HCT116 (cell line): ENCODE data around the gene CHST5. TPM values are rescaled to one million over a fixed set of nuclear protein-coding genes. Genes with fewer than 3 reads are reported as not detected.
A peak's percentile ranks its signal among the peaks of the same experiment; 100 is the strongest.

Experiments
- ATAC-seq: fragments of 200-7000 bp; cut with Tn5 transposase; 2 replicates; pipeline ENCODE4 v1.9.1; 2020; ENCODE audit warnings: mild to moderate bottlenecking, moderate library complexity
- BruUV-seq: library from RNA; stranded (reverse); fragments of 400-500 nt; replicated peaks from 2 replicates; lab custom pipeline; 2021; lab: Mats Ljungman, UMichigan
- CTCF ChIA-PET: fragments of 300-600 bp; sonication (Branson Sonifier 250); formaldehyde crosslinking; loops from one replicate; lab custom pipeline; 2021; ENCODE audit warnings: antibody characterized with exemption; lab: Charles Lee
- POLR2A ChIA-PET: fragments of 300-600, 350-600 bp; sonication (Branson Sonifier 250); formaldehyde crosslinking; loops from one replicate; lab custom pipeline; 2021; ENCODE audit warnings: antibody characterized with exemption; lab: Charles Lee
- RAD21 ChIA-PET, 2 experiments: fragments of 300-600 bp; sonication (Branson Sonifier 250); formaldehyde crosslinking; loops; one replicate each; lab custom pipeline; 2023; ENCODE audit warnings: low total read pairs in 2 of 2; ENCODE audit not compliant: uncharacterized antibody in 2 of 2, unreplicated experiment in 2 of 2, low non-redundant PET in 1 of 2; lab: Charles Lee
- DNase-seq: peaks from one replicate; pipeline ENCODE4 v3.0.0-alpha.2; 2010; ENCODE audit warnings: low read depth, low spot score
- H2AFZ ChIP-seq: fragments of 200-600 bp; shearing (Covaris generic), sonication (generic); 2 replicates; pipeline ENCODE4 v1.6.1; 2017; ENCODE audit warnings: low read depth, mixed run types, mixed read lengths, antibody characterized with exemption, low read length; ENCODE audit not compliant: poor library complexity, severe bottlenecking
- H3K27ac ChIP-seq: 2 replicates; pipeline ENCODE4 v1.5.1; 2012; ENCODE audit warnings: low read depth, low read length
- H3K27me3 ChIP-seq: fragments of 200-600 bp; sonication (generic); 2 replicates; pipeline ENCODE4 v1.6.1; 2016; ENCODE audit warnings: mixed run types, low read length, mixed read lengths; ENCODE audit not compliant: insufficient read depth
- H3K36me3 ChIP-seq, 2 experiments: fragments of 200-500 bp in 1 of 2; fragments of 200-600 bp in 1 of 2; sonication (Bioruptor generic) in 1 of 2; sonication (generic) in 1 of 2; 2 replicates each; pipeline versions ENCODE4 v1.5.1 to v1.6.1; 2014 to 2016; ENCODE audit warnings: low read length in 2 of 2, inconsistent platforms in 1 of 2, mixed read lengths in 1 of 2, mixed run types in 1 of 2; ENCODE audit not compliant: insufficient read depth in 2 of 2, control insufficient read depth in 1 of 2
- H3K4me1 ChIP-seq, 2 experiments: fragments of 200-600 bp in 1 of 2; sonication (generic) in 1 of 2; 2 replicates each; pipeline versions ENCODE4 v1.5.1 to v1.6.1; 2012 to 2017; ENCODE audit warnings: low read length in 2 of 2, inconsistent platforms in 1 of 2, mild to moderate bottlenecking in 1 of 2, mixed read lengths in 1 of 2, mixed run types in 1 of 2, moderate library complexity in 1 of 2; ENCODE audit not compliant: insufficient read depth in 2 of 2, control insufficient read depth in 1 of 2
- H3K4me2 ChIP-seq: fragments of 200-600 bp; sonication (generic); 2 replicates; pipeline ENCODE4 v1.6.1; 2017; ENCODE audit warnings: mixed run types, low read length, mixed read lengths
- H3K4me3 ChIP-seq, 2 experiments: fragments of 200-600 bp in 1 of 2; sonication (generic) in 1 of 2; replicated peaks in 1 of 2; 2 replicates each; pipeline ENCODE4 v1.5.1; 2011 to 2016; ENCODE audit warnings: low read length in 2 of 2, control low read depth in 1 of 2, low read depth in 1 of 2, mild to moderate bottlenecking in 1 of 2, mixed read lengths in 1 of 2, mixed run types in 1 of 2
- H3K79me2 ChIP-seq: fragments of 200-600 bp; sonication (generic); 2 replicates; pipeline ENCODE4 v1.6.1; 2017; ENCODE audit warnings: mild to moderate bottlenecking, mixed run types, low read length, moderate library complexity, mixed read lengths; ENCODE audit not compliant: insufficient read depth
- H3K9ac ChIP-seq: fragments of 200-600 bp; sonication (generic); 2 replicates; pipeline ENCODE4 v1.6.1; 2016; ENCODE audit warnings: low read length, mixed read lengths
- H3K9me2 ChIP-seq: fragments of 200-600 bp; sonication (generic), shearing (Covaris generic); 2 replicates; pipeline ENCODE4 v1.6.1; 2017; ENCODE audit warnings: mixed run types, mild to moderate bottlenecking, moderate library complexity; ENCODE audit not compliant: insufficient read depth
- H3K9me3 ChIP-seq, 2 experiments: fragments of 200-500 bp in 1 of 2; fragments of 200-600 bp in 1 of 2; sonication (Bioruptor generic) in 1 of 2; sonication (generic) in 1 of 2; 2 replicates each; pipeline ENCODE4 v1.6.1; 2014 to 2017; ENCODE audit warnings: low read length in 2 of 2, mixed read lengths in 2 of 2, inconsistent platforms in 1 of 2, low read depth in 1 of 2, mild to moderate bottlenecking in 1 of 2, mixed run types in 1 of 2, moderate library complexity in 1 of 2; ENCODE audit not compliant: control insufficient read depth in 1 of 2, insufficient read depth in 1 of 2
- H4K20me1 ChIP-seq: fragments of 200-600 bp; sonication (generic), shearing (Covaris generic); 2 replicates; pipeline ENCODE4 v1.6.1; 2017; ENCODE audit warnings: mixed run types, mild to moderate bottlenecking, moderate library complexity; ENCODE audit not compliant: insufficient read depth
- CEBPB ChIP-seq: IDR thresholded peaks from 2 replicates; pipeline ENCODE4 v1.6.1; 2012; ENCODE audit warnings: low read depth
- ELF1 ChIP-seq: IDR thresholded peaks from 2 replicates; pipeline ENCODE4 v1.6.1; 2012; ENCODE audit warnings: low read depth, borderline replicate concordance
- EZH2 ChIP-seq: fragments of 200-600 bp; sonication (generic); IDR thresholded peaks from 2 replicates; pipeline ENCODE4 v1.6.1; 2017; ENCODE audit warnings: antibody characterized with exemption, mixed run types
- EZH2phosphoT487 ChIP-seq: fragments of 200-600 bp; IDR thresholded peaks from 2 replicates; pipeline ENCODE4 v1.6.1; 2018; ENCODE audit warnings: antibody characterized with exemption, borderline replicate concordance
- FOSL1 ChIP-seq: IDR thresholded peaks from 2 replicates; pipeline ENCODE4 v1.6.1; 2012; ENCODE audit warnings: low read depth
- POLR2A ChIP-seq: IDR thresholded peaks from 2 replicates; pipeline ENCODE4 v1.7.0; 2011; ENCODE audit warnings: borderline replicate concordance; ENCODE audit not compliant: insufficient read depth, insufficient read length; ENCODE audit errors: extremely low read depth
- POLR2AphosphoS5 ChIP-seq: IDR thresholded peaks from 2 replicates; pipeline ENCODE4 v1.6.1; 2011; ENCODE audit warnings: mild to moderate bottlenecking, low read depth, low read length, moderate library complexity
- REST ChIP-seq: IDR thresholded peaks from 2 replicates; pipeline ENCODE4 v1.6.1; 2012; ENCODE audit warnings: low read depth
- SIN3A ChIP-seq: IDR thresholded peaks from 2 replicates; pipeline ENCODE4 v1.6.1; 2012; ENCODE audit warnings: low read depth
- SP1 ChIP-seq: IDR thresholded peaks from 2 replicates; pipeline ENCODE4 v1.6.1; 2012; ENCODE audit warnings: low read depth
- SRF ChIP-seq: IDR thresholded peaks from 2 replicates; pipeline ENCODE4 v1.6.1; 2012; ENCODE audit warnings: low read depth
- YY1 ChIP-seq: IDR thresholded peaks from 2 replicates; pipeline ENCODE4 v1.6.1; 2011; ENCODE audit warnings: low read length, low read depth, moderate library complexity, mild to moderate bottlenecking; ENCODE audit not compliant: insufficient replicate concordance; ENCODE audit errors: extremely low read depth
- ZBTB33 ChIP-seq: IDR thresholded peaks from 2 replicates; pipeline ENCODE4 v1.6.1; 2011; ENCODE audit warnings: mild to moderate bottlenecking, low read length, moderate library complexity; ENCODE audit not compliant: insufficient replicate concordance; ENCODE audit errors: extremely low read depth
- ZFX ChIP-seq: fragments of 450-650 bp; IDR thresholded peaks from 2 replicates; pipeline ENCODE4 v1.6.1; 2017
- intact Hi-C: fragments of 100-400 bp; cut with micrococcal nuclease; formaldehyde crosslinking; loops from 2 replicates; pipeline ENCODE4 v1.10.0; 2022
- total RNA-seq: library from RNA; stranded (reverse); gene quantifications from one replicate; pipeline ENCODE4 v1.2.1, GENCODE V29; 2021; ENCODE audit not compliant: unreplicated experiment

CHST5 gene
- total RNA-seq, 1 experiment from 2014 or later: 0.32 TPM

GRCh38 chr16:75558846-75559401 is 23.0 kb upstream of the CHST5 start:
- Histone ChIP-seq H3K27ac (no peak overlapping the region), H3K9ac (no peak overlapping the region), H3K9me2 (no peaks in the 10 kb centered on the region), H3K79me2 (no peaks in the 10 kb centered on the region), H3K27me3 (no peaks in the 10 kb centered on the region), H4K20me1 (no peaks in the 10 kb centered on the region), H3K4me2 (no peak overlapping the region), H2AFZ (no peak overlapping the region), H3K36me3 (no peaks in the 10 kb centered on the region; a peak in 1 of 4 replicates), H3K4me1 (peaks cover 10 to 21% of the 10 kb centered on the region in 2 experiments; a peak in 3 of 4 replicates)
- no peak for DNase-seq
- ATAC-seq: no peak
- intact Hi-C loops: loop anchor here (5.0 kb wide), 1 partner anchor 63 kb away; the partner anchor contains the start of gene ADAT1
- ChIA-PET RAD21 (no interaction called here), POLR2A (no interaction called here), CTCF (no interaction called here)
- no TSS peak for BruUV-seq
- no peak for TF ChIP-seq POLR2AphosphoS5
- TF ChIP-seq FOSL1: no peak
- TF ChIP-seq CEBPB: no peak
- TF ChIP-seq, all 23 proteins: peak for 0
- H3K4me3 ChIP-seq: no peak overlapping the region
- H3K9me3 ChIP-seq: no peaks in the 10 kb centered on the region

GRCh38 chr16:75556431-75556950 is 20.6 kb upstream of the CHST5 start:
- peak overlapping the region; percentile 34; the same call in 1 of the 2 replicates for H3K27ac ChIP-seq
- intact Hi-C loops: loop anchor here (5.0 kb wide), 1 partner anchor 66 kb away; the partner anchor contains the start of gene ADAT1
- H3K4me3 ChIP-seq: peak overlapping the region; percentile 80 to 86
- peak; percentile 47 for TF ChIP-seq POLR2A
- no peak for TF ChIP-seq ZFX
- TF ChIP-seq EZH2: no peak
- no peak for TF ChIP-seq CEBPB
- TF ChIP-seq ZBTB33: no peak
- 0 out of 2 replicates have a peak, but pooled peaks have one; percentile 7 for TF ChIP-seq SIN3A
- no peak for TF ChIP-seq REST
- no peak for TF ChIP-seq ELF1
- peak; percentile 2; the same call in 1 of the 2 replicates for TF ChIP-seq SP1
- no peak for TF ChIP-seq YY1
- TF ChIP-seq EZH2phosphoT487: no peak
- no peak for TF ChIP-seq SRF

More at GRCh38 chr16:75556431-75556950, 20.6 kb upstream of the CHST5 start:
- Histone ChIP-seq H3K36me3 (no peaks in the 10 kb centered on the region; a peak in 1 of 4 replicates), H2AFZ (no peak overlapping the region), H3K4me1 (peaks cover 10 to 21% of the 10 kb centered on the region in 2 experiments; a peak in 3 of 4 replicates), H3K79me2 (no peaks in the 10 kb centered on the region), H3K27me3 (no peaks in the 10 kb centered on the region), H4K20me1 (no peaks in the 10 kb centered on the region), H3K9ac (peak overlapping the region; percentile 88), H3K9me3 (no peaks in the 10 kb centered on the region), H3K4me2 (peak overlapping the region; percentile 88), H3K9me2 (no peaks in the 10 kb centered on the region)
- BruUV-seq: no TSS peak
- ChIA-PET RAD21 (no interaction called here), CTCF (interaction anchor here (1.0 to 2.5 kb wide), 2 partner anchors 39 to 357 kb away, joined by 3 to 11 read pairs; no protein-coding TSS in a partner anchor), POLR2A (interaction anchor here (1.0 to 1.5 kb wide), 2 partner anchors 9 to 39 kb away, joined by 5 read pairs; partner anchors contain the start of gene GABARAPL2)
- ATAC-seq (peak; percentile 3; the same call in 1 of the 2 replicates), DNase-seq (no peak)
